HFFc6 (cell line): ENCODE data around the gene PRAMEF18. TPM values are rescaled to one million over a fixed set of nuclear protein-coding genes. Genes with fewer than 3 reads are reported as not detected.
"Not testable (repeated sequence)": the region's sequence is repeated elsewhere in the genome, so short reads cannot be mapped to it uniquely, and the experiment has no call there.

Source experiments
- DNase-seq: peaks from one replicate; pipeline ENCODE4 v3.0.0-alpha.2; 2018
- H3K27ac Mint-ChIP-seq: 2 replicates; pipeline ENCODE4 v1.8.0; 2020; ENCODE audit warnings: mild to moderate bottlenecking, mixed read lengths
- H3K27me3 Mint-ChIP-seq: 2 replicates; pipeline ENCODE4 v1.8.0; 2021; ENCODE audit warnings: mild to moderate bottlenecking, moderate library complexity, mixed read lengths; ENCODE audit not compliant: insufficient read depth
- H3K36me3 Mint-ChIP-seq: 2 replicates; pipeline ENCODE4 v1.8.0; 2021; ENCODE audit warnings: low read depth, mixed read lengths
- H3K4me1 Mint-ChIP-seq: 2 replicates; pipeline ENCODE4 v1.8.0; 2020; ENCODE audit warnings: low read depth, mixed read lengths
- H3K4me3 Mint-ChIP-seq: 2 replicates; pipeline ENCODE4 v1.8.0; 2020; ENCODE audit warnings: mild to moderate bottlenecking, moderate library complexity, mixed read lengths
- H3K9me3 Mint-ChIP-seq: 2 replicates; pipeline ENCODE4 v1.8.0; 2020; ENCODE audit warnings: mild to moderate bottlenecking, mixed read lengths
- CTCF ChIP-seq: fragments of 200-600 bp; sonication (generic); IDR thresholded peaks from 2 replicates; pipeline ENCODE4 v1.5.0; 2021; ENCODE audit warnings: antibody characterized with exemption, mild to moderate bottlenecking
- total RNA-seq, 6 experiments: library from RNA; stranded (reverse); fragmentation: NEBNext Ultra II Directional; extraction: Animal tissue kit (Norgen Biotek cat#: 25700); gene quantifications; 2 replicates in 1 of 6; 3 replicates in 5 of 6; pipeline ENCODE4 v1.2.3, GENCODE V29; 2021

The PRAMEF18 gene
- total RNA-seq, 6 experiments from 2014 or later: not detected

- H3K4me1 Mint-ChIP-seq, H3K4me3 Mint-ChIP-seq, H3K27ac Mint-ChIP-seq, H3K27me3 Mint-ChIP-seq, DNase-seq: not testable (repeated sequence)
- Mint-ChIP-seq H3K36me3 (peaks cover 13% of the 10 kb centered on the region), H3K9me3 (peaks cover 76% of the 10 kb centered on the region)
Measured at GRCh38 chr1:13230096-13230495, 4.1 kb upstream of the PRAMEF18 start.

GRCh38 chr1:13228343-13228781, 2.4 kb upstream of the PRAMEF18 start:
- Mint-ChIP-seq H3K4me1 (no peaks in the 10 kb centered on the region), H3K27ac (no peak overlapping the region), H3K27me3 (peaks cover 2% of the 10 kb centered on the region), H3K4me3 (no peak overlapping the region), H3K9me3 (peaks cover 71% of the 10 kb centered on the region), H3K36me3 (peaks cover 5% of the 10 kb centered on the region)
- peak; percentile 38; the same call in 1 of the 2 replicates for TF ChIP-seq CTCF
- no peak for DNase-seq

- DNase-seq, H3K27ac Mint-ChIP-seq, H3K36me3 Mint-ChIP-seq, H3K4me3 Mint-ChIP-seq, H3K4me1 Mint-ChIP-seq, H3K27me3 Mint-ChIP-seq: not testable (repeated sequence)
- peaks cover 62% of the 10 kb centered on the region for H3K9me3 Mint-ChIP-seq
Measured at GRCh38 chr1:13227271-13228055, 1.5 kb upstream of the PRAMEF18 start.

GRCh38 chr1:13224480-13225060, 1.4 kb downstream of the PRAMEF18 start:
- Mint-ChIP-seq H3K9me3 (peaks cover 41% of the 10 kb centered on the region), H3K4me3 (no peak overlapping the region), H3K27me3 (peaks cover 2% of the 10 kb centered on the region)

GRCh38 chr1:13222788-13223187, 3.2 kb downstream of the PRAMEF18 start:
- H3K4me1 Mint-ChIP-seq, H3K4me3 Mint-ChIP-seq, H3K36me3 Mint-ChIP-seq, DNase-seq, H3K27ac Mint-ChIP-seq, H3K27me3 Mint-ChIP-seq: not testable (repeated sequence)
- H3K9me3 Mint-ChIP-seq: peaks cover 26% of the 10 kb centered on the region

More at GRCh38 chr1:13224480-13225060, 1.4 kb downstream of the PRAMEF18 start:
- Mint-ChIP-seq H3K36me3 (peaks cover 5% of the 10 kb centered on the region), H3K27ac (no peak overlapping the region), H3K4me1 (no peaks in the 10 kb centered on the region)
- TF ChIP-seq CTCF: no peak
- no peak for DNase-seq

- H3K4me3 Mint-ChIP-seq, H3K36me3 Mint-ChIP-seq, H3K27me3 Mint-ChIP-seq, H3K4me1 Mint-ChIP-seq, DNase-seq, H3K27ac Mint-ChIP-seq, H3K9me3 Mint-ChIP-seq: not testable (repeated sequence)
Measured at GRCh38 chr1:13219203-13219602, 6.8 kb downstream of the PRAMEF18 start.

- not testable (repeated sequence) for H3K27me3 Mint-ChIP-seq, DNase-seq, H3K9me3 Mint-ChIP-seq, H3K4me1 Mint-ChIP-seq, H3K27ac Mint-ChIP-seq, H3K4me3 Mint-ChIP-seq, H3K36me3 Mint-ChIP-seq
Measured at GRCh38 chr1:13216619-13217018, 9.3 kb downstream of the PRAMEF18 start.

GRCh38 chr1:13208712-13209111, 17.2 kb downstream of the PRAMEF18 start:
- H3K36me3 Mint-ChIP-seq, DNase-seq, H3K4me1 Mint-ChIP-seq, H3K9me3 Mint-ChIP-seq, H3K4me3 Mint-ChIP-seq, H3K27ac Mint-ChIP-seq, H3K27me3 Mint-ChIP-seq: not testable (repeated sequence)

- not testable (repeated sequence) for DNase-seq, H3K36me3 Mint-ChIP-seq, H3K4me3 Mint-ChIP-seq
Measured at GRCh38 chr1:13201309-13201708, 24.6 kb downstream of the PRAMEF18 start, which contains the start of gene PRAMEF13. TSS of gene PRAMEF13 (minus strand) at chr1:13201409. CDS start at chr1:13199589, 1,820 bp downstream.

More at GRCh38 chr1:13201309-13201708, 24.6 kb downstream of the PRAMEF18 start, which contains the start of gene PRAMEF13:
- H3K27me3 Mint-ChIP-seq, H3K27ac Mint-ChIP-seq, H3K4me1 Mint-ChIP-seq, H3K9me3 Mint-ChIP-seq: not testable (repeated sequence)
